GM21360 (cell line): ENCODE measurements around the gene SMOC1.

ENCODE experiments used
- ATAC-seq: cut with Tn5 transposase; IDR thresholded peaks from one replicate; pipeline ENCODE4 v1.9.1; 2021; ENCODE audit warnings: mild to moderate bottlenecking, moderate library complexity; ENCODE audit not compliant: unreplicated experiment

Gene SMOC1

GRCh38 chr14:69938751-69939150 is 59.5 kb downstream of the SMOC1 start:
- no peak for ATAC-seq

GRCh38 chr14:69941768-69942742 is 62.8 kb downstream of the SMOC1 start:
- no peak for ATAC-seq

- no peak for ATAC-seq
Observed at GRCh38 chr14:69943084-69943780, 64.0 kb downstream of the SMOC1 start.

GRCh38 chr14:69945347-69945746 is 66.1 kb downstream of the SMOC1 start:
- no peak for ATAC-seq

GRCh38 chr14:69945912-69946311 is 66.7 kb downstream of the SMOC1 start:
- no peak for ATAC-seq

- ATAC-seq = no peak
Observed at GRCh38 chr14:69948351-69948750, 69.1 kb downstream of the SMOC1 start.

GRCh38 chr14:69951263-69951662 is 72.0 kb downstream of the SMOC1 start:
- no peak for ATAC-seq

- ATAC-seq = no peak
Observed at GRCh38 chr14:69951935-69952334, 72.7 kb downstream of the SMOC1 start.

GRCh38 chr14:69953266-69953915 is 74.2 kb downstream of the SMOC1 start:
- ATAC-seq = no peak

- no peak for ATAC-seq
Observed at GRCh38 chr14:69955855-69956845, 76.9 kb downstream of the SMOC1 start.

- no peak for ATAC-seq
Observed at GRCh38 chr14:69956970-69957369, 77.8 kb downstream of the SMOC1 start.

- ATAC-seq = no peak
Observed at GRCh38 chr14:69957986-69958385, 78.8 kb downstream of the SMOC1 start.

GRCh38 chr14:69959136-69959535 is 79.9 kb downstream of the SMOC1 start:
- ATAC-seq = no peak

GRCh38 chr14:69960296-69960695 is 81.1 kb downstream of the SMOC1 start:
- no peak for ATAC-seq

GRCh38 chr14:69963966-69964365 is 84.8 kb downstream of the SMOC1 start:
- ATAC-seq = no peak

- no peak for ATAC-seq
Observed at GRCh38 chr14:69964841-69965240, 85.6 kb downstream of the SMOC1 start.

GRCh38 chr14:69968132-69968531 is 88.9 kb downstream of the SMOC1 start:
- ATAC-seq = no peak

GRCh38 chr14:69968681-69969080 is 89.5 kb downstream of the SMOC1 start:
- ATAC-seq = no peak

- no peak for ATAC-seq
Observed at GRCh38 chr14:69972755-69973154, 93.5 kb downstream of the SMOC1 start.

- no peak for ATAC-seq
Observed at GRCh38 chr14:69973846-69974245, 94.6 kb downstream of the SMOC1 start.
